C4-2B (cell line): ENCODE data around the gene DPF3.

Source experiments
- H3K27ac ChIP-seq: fragments of 450-650 bp; 2 replicates; pipeline ENCODE4 v1.5.1; 2017
- ZFX ChIP-seq: fragments of 450-650 bp; IDR thresholded peaks from 2 replicates; pipeline ENCODE4 v1.6.1; 2017
- TF ChIP-seq, protein P1 (sequence below): fragments of 450-650 bp; conservative IDR thresholded peaks from 2 replicates; pipeline ENCODE4 v1.5.1; 2017; ENCODE audit warnings: mild to moderate bottlenecking

The DPF3 gene

DNA sequence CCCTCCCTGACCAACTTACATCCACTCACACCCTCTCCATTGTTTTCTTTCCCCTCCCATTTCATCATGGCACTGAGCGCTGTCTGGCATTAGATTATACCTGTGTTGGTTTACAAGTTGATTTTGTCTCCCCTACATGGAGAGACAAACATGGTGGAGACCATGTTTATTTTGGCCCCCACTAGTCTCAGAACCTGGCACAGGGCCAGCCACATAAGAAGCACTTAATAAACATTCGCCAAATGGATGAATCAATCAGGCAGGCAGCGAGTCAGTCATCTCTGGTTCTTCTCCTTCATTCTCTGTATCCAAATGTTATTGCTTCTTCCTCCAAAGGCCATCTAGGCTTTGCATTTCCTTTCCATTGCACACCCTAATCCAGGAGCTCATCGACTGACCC, 177.4 kb downstream of the DPF3 start:
- H3K27ac ChIP-seq = no peak overlapping the region

DNA sequence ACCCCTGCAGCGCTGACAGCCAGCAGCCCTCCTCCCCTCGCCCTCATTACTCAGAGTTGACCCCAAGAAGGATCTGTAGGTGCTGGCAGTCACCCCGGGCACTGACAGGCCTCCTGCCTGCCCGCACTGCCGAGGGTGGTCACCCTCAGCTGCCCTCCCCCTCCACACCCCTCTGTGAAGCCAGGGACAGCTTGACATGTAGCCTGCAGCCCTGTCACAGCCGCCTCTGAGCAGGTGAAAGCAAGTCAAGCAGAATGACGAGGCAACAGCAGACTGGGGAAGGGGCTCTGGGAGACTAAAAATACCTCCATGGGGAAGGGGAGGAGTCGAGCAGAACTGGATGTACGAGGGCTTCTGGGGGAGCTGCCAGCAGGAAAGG, 178.1 kb downstream of the DPF3 start:
- TF ChIP-seq, protein P1, sequence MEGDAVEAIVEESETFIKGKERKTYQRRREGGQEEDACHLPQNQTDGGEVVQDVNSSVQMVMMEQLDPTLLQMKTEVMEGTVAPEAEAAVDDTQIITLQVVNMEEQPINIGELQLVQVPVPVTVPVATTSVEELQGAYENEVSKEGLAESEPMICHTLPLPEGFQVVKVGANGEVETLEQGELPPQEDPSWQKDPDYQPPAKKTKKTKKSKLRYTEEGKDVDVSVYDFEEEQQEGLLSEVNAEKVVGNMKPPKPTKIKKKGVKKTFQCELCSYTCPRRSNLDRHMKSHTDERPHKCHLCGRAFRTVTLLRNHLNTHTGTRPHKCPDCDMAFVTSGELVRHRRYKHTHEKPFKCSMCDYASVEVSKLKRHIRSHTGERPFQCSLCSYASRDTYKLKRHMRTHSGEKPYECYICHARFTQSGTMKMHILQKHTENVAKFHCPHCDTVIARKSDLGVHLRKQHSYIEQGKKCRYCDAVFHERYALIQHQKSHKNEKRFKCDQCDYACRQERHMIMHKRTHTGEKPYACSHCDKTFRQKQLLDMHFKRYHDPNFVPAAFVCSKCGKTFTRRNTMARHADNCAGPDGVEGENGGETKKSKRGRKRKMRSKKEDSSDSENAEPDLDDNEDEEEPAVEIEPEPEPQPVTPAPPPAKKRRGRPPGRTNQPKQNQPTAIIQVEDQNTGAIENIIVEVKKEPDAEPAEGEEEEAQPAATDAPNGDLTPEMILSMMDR = no peak
- no peak for TF ChIP-seq ZFX
- H3K27ac ChIP-seq = no peak overlapping the region

More for the DNA sequence above, 177.4 kb downstream of the DPF3 start:
- no peak for TF ChIP-seq ZFX
- TF ChIP-seq, protein P1 = no peak

DNA sequence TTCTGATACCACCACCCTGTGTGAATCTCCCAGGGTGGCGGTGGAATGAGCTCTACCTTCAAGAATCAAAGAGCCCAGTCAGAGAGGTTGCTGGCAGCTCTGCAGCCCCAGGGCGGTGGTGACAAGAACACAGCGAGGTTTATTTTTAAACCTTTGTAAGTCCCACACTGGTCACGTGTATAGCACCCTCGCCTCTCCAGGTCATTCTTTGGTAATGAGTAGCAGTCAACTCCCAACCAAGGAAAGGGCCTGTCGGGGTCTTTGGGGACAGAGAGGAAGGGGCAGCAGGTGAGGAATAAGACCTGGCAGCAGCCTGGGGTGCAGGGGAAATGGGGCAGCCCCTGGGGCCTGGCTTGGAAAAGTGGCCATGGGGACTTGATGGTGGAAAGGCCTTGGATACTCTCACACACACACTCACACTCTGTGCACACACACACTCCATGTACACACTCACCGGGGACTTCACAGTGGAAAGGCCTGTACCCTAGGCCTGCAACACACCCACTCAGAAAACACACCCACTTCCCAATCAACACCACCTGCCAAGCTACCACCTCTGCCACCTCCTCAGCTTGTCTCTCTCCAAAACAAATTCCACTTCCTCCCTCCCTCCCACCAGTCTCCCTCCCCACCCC, 178.6 kb downstream of the DPF3 start:
- TF ChIP-seq, protein P1 = no peak
- no peak for TF ChIP-seq ZFX
- H3K27ac ChIP-seq = no peak overlapping the region

DNA sequence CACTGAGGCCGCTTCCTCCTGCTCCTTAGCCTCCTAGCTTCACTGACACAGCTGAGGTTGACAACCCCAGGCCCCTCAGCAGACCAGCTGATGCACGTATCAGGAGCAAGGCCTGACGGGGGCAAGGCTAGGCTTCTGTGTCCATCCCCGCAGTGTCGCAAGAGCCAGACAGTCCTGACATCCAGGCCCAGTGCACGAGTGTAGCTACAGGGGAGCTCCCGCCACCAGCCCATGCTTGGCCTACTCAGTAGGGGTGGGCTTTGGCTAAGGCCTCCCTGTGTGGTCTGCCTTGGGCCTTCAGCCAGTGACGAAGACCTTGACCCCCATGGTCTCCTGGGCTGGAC, 179.1 kb downstream of the DPF3 start:
- H3K27ac ChIP-seq = no peak overlapping the region
- TF ChIP-seq, protein P1 = no peak
- no peak for TF ChIP-seq ZFX

DNA sequence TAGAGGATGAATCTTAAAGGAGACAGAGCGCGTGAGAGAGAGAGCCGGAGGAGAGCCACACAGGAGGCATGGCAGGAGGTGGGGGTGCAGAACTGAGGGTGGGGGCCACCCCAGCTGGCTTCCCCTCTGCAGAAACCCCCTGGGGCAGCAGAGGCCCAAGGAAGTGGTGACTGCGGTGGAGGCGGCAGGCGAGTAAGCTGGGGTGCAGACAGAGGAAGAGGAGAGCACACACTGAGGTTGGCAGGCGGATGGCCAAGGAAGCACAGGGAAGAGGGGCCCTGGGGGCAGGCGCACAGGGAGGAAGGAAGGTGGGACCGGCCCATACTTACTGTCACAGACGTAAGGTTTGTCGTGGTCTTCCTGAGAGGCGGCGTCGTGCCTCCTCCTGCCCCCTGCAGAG, 179.8 kb downstream of the DPF3 start:
- TF ChIP-seq, protein P1 = no peak
- TF ChIP-seq ZFX = no peak
- no peak overlapping the region for H3K27ac ChIP-seq

DNA sequence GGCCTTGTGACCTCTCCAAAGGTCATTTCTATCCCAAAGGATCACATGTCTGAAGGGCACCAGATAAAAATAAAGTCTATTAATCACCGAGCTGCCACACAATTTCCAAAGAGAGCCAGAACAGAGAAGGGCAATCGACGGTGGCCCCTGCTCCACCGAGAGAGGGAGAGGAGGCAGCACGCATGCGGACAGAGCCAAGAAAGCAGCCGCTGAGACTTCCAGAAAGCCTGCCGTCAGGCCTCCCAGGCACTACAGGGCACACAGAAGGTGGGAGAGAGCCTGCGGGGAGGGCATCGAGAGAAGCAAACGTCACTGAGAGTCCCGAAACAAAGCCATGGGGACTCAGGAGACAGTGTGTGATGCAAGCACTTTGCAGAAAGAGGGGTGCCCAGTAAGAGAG, 182.0 kb downstream of the DPF3 start:
- TF ChIP-seq, protein P1 = no peak
- TF ChIP-seq ZFX = no peak
- H3K27ac ChIP-seq = no peak overlapping the region

DNA sequence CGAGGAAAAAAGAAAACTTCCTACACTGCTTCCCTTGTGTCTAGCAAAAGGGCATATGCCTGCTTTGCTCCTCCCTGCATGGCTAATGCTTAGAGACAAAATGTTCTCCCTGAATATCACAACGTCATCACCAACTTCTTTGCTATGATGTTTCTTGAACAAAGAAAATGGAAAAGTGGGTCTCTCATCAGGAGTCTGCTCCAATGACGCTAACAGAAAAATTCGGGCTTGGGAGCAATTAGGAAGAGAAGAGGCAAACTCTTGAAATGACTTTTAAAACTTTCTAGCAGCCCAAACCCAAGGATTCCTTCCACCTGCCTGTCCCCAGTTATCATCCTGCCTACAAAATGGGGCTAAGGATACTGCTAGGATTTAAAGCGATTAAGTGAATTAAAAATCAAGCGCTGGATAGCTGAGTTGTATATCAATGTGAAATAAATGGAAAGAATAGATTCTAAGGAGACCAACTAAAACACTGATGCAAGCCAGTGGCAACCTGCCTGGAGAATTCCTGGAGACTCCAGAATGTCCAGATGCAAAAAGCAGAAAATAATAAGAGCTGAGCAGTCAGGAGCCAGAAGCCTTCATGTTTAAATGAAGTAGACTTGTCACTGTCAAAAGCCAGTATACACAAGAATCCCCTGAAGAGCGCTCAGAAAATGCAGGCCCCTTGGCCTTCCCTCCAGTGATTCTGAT, 183.8 kb downstream of the DPF3 start:
- TF ChIP-seq, protein P1 = no peak
- no peak for TF ChIP-seq ZFX
- H3K27ac ChIP-seq = no peak overlapping the region
